ENCODE data around the gene TMPRSS9.

Gene TMPRSS9

DNA sequence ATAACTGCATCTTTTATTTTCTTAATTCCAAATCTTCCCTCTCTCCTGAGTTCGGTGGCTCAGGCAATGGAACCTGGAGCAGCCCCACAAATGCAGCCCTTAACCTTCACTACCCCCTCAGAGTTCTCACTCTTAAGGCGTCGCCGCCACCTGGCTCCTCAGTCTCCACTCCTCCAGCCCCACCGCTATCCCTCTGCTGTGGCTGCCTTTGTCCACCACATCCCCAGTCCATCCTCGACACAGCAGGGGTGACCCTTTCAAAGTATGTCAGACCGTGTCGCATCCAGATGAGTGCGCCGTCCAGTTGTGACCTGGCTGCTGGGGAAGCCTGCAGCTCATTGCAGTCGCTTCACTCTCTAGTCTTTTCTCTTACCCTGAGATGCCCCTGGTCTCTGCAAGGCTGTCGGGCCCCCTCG lies 30.6 kb upstream of the TMPRSS9 start:
- FAIRE-seq: no peak

DNA sequence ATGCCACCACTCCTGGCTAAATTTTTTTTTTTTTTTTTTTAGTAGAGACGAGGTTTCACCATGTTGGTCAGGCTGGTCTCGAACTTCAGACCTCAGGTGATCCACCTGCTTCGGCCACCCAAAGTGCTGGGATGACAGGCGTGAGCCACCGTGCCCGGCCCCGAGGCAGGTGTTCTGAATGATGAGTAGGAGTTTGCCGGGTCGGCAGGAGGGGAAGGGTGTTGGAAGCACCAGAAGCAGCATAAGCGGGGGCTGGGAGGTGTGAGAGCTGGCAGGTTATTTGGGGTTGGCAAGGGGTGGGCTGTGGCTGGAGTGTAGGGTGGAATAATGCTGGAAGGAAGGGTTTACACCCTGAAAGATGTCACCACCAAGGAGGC lies 29.8 kb upstream of the TMPRSS9 start:
- FAIRE-seq: no peak

DNA sequence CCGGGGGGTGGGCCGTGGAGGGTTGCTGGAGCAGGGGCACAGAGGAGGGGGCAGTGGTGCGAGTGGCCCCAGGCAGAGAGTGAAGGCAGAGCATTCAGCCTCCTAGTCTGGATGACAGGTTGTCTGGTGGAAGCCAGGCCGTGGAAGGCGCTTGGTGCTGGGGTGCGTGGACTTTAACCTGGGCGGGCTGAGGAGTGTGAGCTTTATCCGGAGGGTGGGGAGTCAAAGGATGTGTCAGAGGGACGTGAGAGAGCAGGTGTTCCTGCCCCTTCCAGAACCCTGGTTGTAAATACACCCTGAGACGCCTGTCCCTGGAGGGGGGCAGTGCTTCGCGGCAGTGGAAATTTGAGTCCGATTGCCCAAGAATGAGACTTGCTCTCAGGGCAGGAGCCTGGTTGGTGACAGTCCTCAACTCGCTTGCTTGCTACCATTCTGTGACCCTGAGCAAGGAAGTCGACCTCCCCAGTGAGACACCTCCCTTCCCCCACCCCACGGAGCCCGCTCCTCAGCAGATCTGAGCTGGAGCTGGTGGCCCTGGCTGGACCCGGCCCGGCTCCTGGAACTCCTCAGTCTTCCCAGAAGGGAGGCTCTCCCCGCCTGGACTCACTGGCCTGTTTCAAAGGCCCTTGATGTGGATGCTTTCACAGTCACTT lies 29.3 kb upstream of the TMPRSS9 start:
- FAIRE-seq: no peak

DNA sequence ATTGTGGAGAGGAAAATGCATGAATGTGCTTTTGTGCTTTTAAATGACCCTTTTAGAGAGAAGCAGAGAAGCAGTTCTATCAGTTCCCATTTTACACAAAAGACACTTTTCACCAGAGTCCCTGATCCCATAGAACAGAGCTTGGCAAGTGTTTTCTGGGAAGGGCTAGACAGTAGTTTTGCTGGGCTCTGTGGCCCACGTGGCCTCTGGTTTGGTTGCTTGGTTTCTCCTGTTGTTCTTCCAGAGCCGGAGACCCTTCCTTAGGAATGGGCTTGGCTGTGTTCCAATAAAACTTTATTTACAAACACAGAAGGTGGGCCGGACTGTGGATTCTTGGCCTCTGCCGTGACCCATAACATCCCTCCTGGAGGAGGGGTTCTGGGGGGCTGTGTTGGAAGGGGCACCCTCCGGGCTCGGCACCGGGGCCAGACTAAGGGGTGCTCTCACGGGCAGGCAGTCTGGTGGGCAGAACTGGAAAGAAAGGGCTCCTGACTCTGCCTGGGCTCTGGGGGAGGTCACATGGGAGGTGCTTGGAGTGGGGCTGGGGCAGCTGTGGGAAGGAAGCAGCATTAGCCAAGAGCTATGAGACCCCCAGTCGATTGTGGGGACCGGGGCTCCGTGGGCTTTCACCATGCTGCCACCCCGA lies 28.3 kb upstream of the TMPRSS9 start:
- no peak for FAIRE-seq

DNA sequence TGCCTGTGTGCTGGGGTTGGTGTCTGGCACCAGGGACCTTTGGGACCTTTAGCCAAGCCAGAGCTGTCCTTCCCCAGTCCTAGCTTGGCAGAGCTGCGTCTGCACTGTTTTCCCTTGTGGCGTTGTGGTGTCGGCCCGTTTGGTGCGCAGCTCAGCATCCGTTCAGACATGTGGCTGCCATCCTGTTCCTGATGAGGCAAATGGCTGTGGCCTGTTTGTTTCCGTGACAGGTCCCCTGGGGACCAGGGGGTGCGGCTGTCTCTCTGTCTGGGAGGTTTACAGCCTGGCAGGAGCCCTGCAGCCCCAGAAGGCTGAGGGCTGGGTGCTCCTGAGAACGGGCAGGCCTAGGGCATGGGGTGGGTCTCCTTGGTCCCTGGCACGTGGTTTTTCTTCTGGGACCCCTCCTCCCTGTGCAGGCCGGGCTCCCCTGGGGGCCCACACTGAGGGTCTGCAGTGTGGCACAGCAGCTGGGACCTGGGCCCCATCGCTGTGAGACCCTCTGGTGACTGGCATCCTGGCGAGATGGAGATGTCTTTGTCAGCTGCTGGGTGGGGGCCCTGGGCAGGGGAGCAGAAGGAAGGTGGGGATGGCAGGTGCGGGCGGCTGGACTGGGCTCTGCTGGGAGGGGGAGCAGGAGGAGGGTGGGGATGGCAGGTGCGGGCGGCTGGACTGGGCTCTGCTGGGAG lies 27.6 kb upstream of the TMPRSS9 start:
- FAIRE-seq: no peak

DNA sequence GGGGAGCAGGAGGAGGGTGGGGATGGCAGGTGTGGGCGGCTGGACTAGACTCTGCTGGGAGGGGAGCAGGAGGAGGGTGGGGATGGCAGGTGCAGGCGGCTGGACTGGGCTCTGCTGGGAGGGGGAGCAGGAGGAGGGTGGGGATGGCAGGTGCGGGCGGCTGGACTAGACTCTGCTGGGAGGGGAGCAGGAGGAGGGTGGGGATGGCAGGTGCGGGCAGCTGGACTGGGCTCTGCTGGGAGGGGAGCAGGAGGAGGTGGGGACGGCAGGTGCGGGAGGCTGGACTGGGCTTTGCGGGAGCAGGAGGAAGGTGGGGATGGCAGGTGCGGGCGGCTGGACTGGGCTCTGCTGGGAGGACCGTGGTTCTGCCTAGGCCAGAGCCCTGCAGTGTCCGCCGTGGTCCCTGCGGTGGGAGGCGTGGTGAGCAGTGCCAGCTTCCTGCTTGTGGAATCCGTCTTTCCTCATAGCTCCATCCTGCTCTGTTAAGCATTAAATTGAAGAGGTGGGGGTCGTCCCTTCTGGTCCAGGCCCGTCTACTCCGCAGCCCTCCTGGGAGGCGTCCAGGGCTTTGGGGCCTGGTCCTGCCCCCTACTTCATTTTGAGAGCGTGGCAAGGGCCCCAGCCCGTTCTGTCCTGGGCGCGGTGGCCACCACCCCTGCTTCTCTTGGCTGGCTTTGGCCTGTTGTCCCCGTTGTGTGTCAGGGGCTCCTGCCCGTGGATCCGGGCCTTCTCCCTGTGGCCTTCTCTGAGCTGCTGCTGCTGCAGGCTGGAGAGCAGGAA lies 26.8 kb upstream of the TMPRSS9 start:
- no peak for FAIRE-seq

DNA sequence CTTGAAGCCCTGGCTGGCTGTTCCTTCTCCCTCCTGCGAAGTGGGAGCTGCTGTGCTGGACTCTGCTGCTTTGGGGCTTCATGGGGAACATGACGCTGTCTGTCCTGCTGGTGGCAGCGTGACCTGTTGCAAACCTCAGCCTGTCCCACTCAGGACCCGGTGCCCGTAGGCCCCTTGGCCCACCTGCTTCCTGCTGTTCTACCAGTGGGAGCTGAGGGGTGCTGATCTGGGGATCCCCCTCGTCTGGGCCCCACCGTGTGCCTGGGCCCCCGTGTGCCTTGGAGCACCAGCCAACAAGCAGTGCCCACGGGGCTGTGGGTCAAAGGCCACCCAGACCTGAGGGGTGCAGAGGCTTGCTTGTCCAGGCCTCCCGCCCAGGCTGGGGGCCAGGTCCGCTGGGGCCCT lies 26.3 kb upstream of the TMPRSS9 start:
- no peak for FAIRE-seq

DNA sequence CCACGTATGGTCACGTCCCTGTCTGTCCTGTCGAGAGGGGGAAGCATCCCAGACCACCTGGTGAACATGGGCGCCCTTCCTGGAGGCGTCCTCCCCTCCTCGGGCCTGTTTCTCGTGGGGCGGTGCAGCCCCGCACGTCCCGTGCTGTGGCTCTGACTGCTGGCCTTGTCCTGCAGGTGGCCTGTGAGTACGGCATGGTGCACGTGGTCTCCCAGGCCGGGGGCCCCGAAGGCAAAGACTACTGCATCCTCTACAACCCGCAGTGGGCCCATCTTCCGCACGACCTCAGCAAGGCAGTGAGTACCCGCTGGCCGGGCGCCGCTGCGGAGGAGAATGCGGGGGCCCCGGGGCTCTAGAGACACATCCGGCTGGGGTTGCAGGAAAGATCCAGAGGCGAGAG lies 25.6 kb upstream of the TMPRSS9 start:
- no peak for FAIRE-seq

DNA sequence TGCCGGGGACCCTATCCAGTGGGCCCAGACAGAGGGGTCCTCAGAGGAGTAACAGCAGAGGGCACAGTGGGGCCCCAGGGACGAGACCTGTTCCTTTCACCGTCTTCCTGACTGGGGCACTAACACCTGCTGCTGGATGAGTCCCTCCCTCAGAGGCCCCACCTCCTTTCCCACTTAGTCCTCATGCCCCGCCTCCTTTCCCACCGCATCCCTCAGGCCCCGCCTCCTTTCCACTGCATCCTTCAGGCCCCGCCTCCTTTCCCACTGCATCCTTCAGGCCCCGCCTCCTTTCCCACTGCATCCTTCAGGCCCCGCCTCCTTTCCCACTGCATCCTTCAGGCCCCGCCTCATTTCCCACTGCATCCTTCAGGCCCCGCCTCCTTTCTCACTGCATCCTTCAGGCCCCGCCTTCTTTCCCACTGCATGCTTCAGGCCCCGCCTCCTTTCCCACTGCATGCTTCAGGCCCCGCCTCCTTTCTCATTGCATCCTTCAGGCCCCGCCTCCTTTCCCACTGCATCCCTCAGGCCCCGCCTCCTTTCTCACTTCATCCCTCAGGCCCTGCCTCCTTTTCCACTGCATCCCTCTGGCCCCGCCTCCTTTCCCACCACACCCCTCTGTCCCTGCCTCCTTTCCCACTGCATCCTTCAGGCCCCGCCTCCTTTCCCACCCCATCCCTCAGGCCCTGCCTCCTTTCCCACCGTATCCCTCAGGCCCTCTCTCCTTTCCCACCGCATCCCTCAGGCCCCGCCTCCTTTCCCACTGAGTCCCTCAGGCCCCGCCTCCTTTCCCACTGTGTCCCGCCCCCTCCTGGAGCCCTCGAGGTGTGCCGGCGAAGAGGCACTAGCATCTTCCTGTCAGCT lies 24.8 kb upstream of the TMPRSS9 start:
- FAIRE-seq: no peak

DNA sequence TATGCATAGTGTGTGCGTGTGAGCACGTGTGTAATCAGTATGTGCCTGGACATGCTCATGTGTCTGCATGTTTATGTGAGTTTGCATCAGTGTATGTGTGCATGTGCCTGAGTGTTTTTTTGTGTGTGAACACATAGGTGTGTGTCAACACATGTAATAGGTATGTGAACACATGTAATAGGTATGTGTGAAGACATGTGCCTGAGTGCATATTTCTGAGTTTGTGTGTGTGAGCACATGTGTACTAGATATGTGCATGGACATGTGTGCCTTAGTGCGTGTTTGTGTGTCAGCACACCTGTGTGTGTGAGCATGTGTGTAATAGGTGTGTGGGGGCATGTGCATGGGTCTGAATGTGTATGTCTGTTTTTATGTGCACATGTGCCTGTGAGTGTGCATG lies 24.2 kb upstream of the TMPRSS9 start:
- no peak for FAIRE-seq

DNA sequence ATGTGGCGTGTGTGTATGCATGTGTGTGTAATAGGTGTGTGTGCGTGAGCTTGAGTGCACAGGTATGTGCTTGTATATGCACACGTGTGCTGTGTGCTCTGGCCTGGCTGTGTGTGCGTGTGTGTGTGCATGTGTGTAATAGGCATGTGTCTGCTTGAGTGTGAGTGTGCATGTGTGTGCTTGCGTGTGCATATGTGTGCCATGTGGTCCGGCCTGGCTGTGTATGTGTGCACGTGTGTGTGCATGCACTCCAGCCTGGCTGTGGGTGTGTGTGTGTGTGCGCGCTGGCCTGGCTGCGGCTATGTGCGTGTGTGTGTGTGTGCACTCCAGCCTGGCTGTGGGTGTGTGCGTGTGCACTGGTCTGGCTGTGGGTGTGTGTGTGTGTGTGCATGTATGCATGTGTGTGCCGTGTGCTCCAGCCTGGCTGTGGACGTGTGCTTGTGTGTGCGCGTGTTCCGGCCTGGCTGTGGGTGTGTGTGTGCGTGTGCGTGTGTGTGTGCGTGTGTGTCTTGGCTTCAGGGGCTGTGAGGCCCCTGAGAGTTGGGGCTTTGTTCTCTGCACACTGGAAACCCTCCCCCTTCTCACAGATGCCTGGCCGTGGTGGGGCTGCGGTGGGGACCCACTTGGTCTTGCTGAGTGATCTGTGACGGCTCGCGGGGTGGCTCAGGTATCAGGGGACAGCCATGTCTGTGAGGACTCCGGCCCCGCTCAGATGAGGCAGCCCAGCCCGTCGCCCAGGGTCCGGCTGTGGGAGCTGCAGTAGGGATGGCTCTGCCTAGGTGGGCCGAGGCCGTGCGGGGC lies 23.3 kb upstream of the TMPRSS9 start:
- no peak for FAIRE-seq

DNA sequence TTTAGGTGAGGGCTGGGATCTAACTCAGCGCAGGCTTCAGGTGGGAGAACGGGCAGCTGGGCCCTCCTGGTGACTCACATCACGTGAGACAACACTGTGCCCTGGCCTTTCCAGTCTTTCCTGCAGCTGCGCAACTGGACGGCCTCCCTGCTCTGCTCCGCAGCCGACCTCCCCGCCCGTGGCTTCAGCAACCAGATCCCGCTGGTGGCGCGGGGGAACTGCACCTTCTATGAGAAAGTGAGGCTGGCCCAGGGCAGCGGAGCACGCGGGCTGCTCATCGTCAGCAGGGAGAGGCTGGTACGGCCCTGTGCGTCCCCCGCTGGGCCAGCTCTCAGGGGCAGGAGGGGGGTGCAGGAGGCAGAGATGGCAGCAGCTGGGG lies 22.7 kb upstream of the TMPRSS9 start:
- FAIRE-seq: no peak

DNA sequence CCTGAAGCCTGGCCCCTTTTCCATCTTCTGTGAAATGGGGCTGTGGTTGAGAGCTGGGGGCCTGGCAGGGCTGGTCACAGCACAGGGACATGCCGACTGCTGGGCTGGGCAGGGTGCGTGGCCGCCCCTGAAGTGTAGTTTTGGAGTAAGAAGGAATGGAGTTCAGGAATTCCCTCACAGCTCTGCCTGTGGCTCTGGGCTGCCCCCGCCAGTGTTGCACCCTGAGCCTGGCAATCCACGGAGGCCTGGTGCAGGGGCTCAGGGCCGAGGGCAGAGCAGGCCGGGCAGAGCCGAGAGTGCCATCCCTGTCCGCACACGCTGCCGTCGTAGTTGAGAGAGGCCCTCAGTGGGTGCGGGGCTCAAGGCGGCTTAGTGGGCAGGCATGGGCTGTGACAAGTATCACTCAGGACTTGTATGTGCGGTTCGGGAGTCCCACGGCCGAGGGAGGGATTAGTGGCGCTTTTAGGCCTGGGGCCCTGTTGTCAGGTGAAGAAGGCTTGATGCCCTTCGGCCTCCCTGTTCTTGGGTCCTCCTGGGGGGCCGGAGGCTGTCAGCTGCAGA lies 21.9 kb upstream of the TMPRSS9 start:
- FAIRE-seq: no peak

DNA sequence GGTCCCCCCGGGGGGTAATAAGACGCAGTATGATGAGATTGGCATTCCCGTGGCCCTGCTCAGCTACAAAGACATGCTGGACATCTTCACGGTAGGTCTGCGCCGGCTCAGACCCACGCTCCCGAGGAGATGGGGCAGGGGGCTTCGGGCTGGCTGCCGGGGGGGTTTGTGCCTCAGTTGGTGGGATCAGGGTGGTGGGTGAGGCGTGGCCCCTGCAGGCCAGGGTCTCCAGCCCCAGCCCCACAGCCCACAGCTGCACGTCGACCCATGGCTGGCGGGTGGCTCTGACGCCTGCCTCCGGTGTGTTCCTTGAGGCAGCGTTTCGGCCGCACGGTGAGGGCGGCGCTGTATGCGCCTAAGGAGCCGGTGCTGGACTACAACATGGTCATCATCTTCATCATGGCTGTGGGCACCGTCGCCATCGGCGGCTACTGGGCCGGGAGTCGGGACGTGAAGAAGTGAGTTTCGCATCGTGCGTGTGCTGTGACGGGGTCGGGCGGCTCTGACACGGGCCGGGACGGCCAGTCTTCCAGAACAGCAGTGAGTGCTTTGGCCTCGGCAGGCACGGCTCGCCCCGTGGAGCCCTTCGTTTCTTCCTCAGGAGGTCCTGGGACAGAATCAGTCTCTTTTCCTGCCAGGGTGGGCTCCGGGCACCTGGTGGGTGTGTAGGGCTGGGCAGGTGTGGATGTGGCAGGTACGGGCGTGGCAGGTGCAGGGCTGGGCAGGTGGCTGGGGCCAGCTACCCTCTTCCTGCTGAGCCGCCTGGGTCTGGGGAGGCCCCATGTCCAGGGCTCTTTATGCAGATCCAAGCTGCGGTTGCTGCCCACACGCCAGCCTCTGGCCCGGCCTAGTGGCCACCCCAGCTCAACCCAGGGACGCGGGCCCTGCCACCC lies 21.1 kb upstream of the TMPRSS9 start:
- FAIRE-seq: no peak

DNA sequence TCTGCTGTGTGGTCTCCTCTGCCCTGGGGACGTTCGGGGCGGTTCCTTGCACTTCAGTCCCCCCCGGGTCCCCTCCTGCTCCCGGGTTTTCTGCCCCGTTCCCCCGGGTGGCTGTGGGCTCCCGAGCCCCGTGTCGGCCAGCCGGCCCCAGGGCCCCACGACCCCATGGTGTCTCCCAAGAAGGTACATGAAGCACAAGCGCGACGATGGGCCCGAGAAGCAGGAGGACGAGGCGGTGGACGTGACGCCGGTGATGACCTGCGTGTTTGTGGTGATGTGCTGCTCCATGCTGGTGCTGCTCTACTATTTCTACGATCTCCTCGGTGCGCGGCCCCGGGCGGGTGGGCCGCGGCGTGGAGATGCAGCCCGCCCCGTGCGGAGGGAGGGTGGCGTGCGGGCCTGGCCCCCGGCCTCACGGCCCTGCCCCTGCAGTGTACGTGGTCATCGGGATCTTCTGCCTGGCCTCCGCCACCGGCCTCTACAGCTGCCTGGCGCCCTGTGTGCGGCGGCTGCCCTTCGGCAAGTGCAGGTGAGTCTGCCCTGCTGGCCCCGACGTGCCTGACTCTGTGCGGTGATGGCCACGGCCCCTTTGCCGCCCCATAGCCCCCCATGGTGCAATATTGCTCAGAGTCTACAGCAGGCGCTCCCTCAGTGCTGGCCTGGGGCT lies 20.3 kb upstream of the TMPRSS9 start:
- FAIRE-seq: no peak

DNA sequence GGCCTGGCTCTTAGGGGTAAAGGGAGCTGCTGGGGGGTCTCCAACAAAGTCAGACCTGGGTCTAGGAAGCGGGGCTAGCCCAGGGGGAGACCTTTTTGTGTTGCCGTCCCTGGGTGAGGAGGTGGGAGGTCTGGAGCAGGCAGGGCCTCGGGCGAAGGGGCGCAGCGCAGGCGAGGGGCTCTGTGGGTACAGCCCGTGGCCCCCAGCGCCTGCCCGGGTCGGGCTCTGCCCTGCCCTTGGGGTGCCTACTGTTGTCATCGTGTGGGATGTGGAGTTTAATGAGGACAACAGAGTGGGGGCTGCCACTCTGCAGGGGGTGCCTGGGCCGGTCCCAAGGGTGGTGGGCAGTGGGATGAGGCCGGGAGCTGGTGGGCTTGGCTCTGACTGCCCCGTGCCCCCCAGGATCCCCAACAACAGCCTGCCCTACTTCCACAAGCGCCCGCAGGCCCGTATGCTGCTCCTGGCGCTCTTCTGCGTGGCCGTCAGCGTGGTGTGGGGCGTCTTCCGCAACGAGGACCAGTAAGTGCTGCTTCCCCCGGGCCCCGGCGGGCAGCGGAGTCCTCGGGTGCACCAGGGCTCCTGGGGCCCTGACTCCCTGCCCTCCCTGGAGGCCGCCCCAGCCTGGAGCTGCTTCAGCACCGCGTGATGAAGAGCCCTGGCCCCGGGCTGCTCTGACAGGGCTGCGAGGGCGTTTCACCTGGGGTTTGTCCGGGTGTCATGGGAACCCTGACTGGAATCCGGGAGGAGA lies 19.4 kb upstream of the TMPRSS9 start:
- no peak for FAIRE-seq

DNA sequence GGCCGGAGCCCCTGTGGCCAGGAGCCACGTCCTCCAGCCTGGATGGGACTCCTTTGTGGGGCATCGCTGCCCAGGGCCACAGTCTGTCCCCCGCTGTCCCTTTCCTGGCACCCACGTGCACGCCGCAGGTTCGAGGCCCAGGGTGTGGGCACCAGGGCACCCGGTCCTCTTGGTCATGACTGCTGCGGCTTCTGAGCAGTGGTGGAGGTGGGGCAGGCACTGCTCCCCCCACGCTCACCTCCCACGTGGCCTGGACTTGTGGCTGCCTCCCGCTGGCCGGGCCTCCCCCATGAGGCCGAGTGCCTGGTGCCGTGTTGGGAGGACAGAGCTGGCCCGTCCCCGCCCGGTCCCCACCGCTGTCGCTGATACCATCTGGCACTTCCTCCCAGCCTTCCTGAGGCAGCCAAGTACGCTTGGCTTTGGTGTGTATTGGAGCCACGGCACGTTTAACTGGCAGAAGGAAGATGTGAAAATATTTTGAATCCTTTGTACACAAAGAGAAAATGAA lies 18.8 kb upstream of the TMPRSS9 start:
- FAIRE-seq: no peak

DNA sequence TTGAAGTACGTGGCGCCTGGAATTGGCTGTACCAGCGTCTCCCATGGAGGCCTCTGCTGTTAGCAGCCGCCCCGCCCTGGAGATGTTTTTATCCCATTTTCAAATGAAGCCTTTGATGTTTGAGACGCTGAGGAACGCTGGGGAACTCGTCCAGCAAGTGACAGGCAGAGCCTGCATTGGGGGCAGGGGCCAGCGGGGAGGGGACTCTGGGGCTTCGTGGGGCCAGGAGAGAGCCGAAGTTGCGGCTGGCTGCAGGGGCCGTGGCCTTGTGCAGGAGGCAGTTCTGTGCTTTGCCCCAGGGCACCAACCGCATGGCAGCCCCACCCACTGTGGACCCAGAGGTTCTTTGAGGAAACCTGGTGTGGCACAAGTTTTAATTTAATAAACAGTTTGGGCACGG lies 18.1 kb upstream of the TMPRSS9 start:
- FAIRE-seq: no peak
